PC-3 (cell line): ENCODE results near the gene GAP43. TPM values are rescaled to one million over a fixed set of nuclear protein-coding genes. Genes with fewer than 3 reads are reported as not detected.

Experiments
- ATAC-seq: fragments of 200-7000 bp; cut with Tn5 transposase; 2 replicates; pipeline ENCODE4 v1.9.1; 2020; ENCODE audit warnings: mild to moderate bottlenecking, moderate library complexity
- BruUV-seq: library from RNA; stranded (reverse); fragments of 400-500 nt; replicated peaks from 2 replicates; lab custom pipeline; 2021; lab: Mats Ljungman, UMichigan
- CTCF ChIA-PET: fragments of 300-600 bp; sonication (Branson Sonifier 250); formaldehyde crosslinking; loops from one replicate; lab custom pipeline; 2022; ENCODE audit warnings: antibody characterized with exemption; lab: Charles Lee
- POLR2A ChIA-PET: fragments of 300-600 bp; sonication (Branson Sonifier 250); formaldehyde crosslinking; loops from one replicate; lab custom pipeline; 2022; ENCODE audit warnings: antibody characterized with exemption; ENCODE audit not compliant: unreplicated experiment; lab: Charles Lee
- DNase-seq: peaks from one replicate; pipeline ENCODE4 v3.0.0-alpha.2; 2015
- H2AFZ ChIP-seq: fragments of 300-600 bp; sonication (generic); 2 replicates; pipeline ENCODE4 v1.6.0; 2016; ENCODE audit warnings: antibody characterized with exemption, low read length
- H3F3A ChIP-seq: fragments of 300-600 bp; sonication (generic); one replicate; pipeline ENCODE4 v1.6.0; 2017; ENCODE audit warnings: antibody characterized with exemption, low read length, control low read depth, mild to moderate bottlenecking; ENCODE audit not compliant: unreplicated experiment
- H3K27ac ChIP-seq: fragments of 300-600 bp; sonication (generic); 2 replicates; pipeline ENCODE4 v1.5.1; 2016; ENCODE audit warnings: mild to moderate bottlenecking, low read length
- H3K27me3 ChIP-seq: fragments of 300-600 bp; sonication (generic); 2 replicates; pipeline ENCODE4 v1.6.1; 2016; ENCODE audit warnings: low read length, mixed read lengths
- H3K36me3 ChIP-seq: fragments of 300-600 bp; sonication (generic); 2 replicates; pipeline ENCODE4 v1.6.1; 2016; ENCODE audit warnings: low read depth, mixed run types, low read length, mixed read lengths
- H3K4me1 ChIP-seq: fragments of 300-600 bp; sonication (generic); 2 replicates; pipeline ENCODE4 v1.5.1; 2016; ENCODE audit warnings: low read length; ENCODE audit not compliant: insufficient read depth
- H3K4me2 ChIP-seq: fragments of 300-600 bp; sonication (generic); 2 replicates; pipeline ENCODE4 v1.6.0; 2016; ENCODE audit warnings: low read length
- H3K4me3 ChIP-seq: fragments of 300-600 bp; sonication (generic); 2 replicates; pipeline ENCODE4 v1.5.1; 2016; ENCODE audit warnings: mild to moderate bottlenecking, low read length, mixed read lengths
- H3K79me2 ChIP-seq: fragments of 300-600 bp; sonication (generic); 2 replicates; pipeline ENCODE4 v1.6.1; 2017; ENCODE audit warnings: low read length, mixed read lengths
- H3K9ac ChIP-seq: fragments of 300-600 bp; sonication (generic); 2 replicates; pipeline ENCODE4 v1.6.0; 2016; ENCODE audit warnings: mild to moderate bottlenecking, low read length
- H3K9me2 ChIP-seq: fragments of 300-600 bp; sonication (generic); replicated peaks from 2 replicates; pipeline ENCODE4 v1.6.1; 2016; ENCODE audit warnings: mixed run types, low read length, mixed read lengths
- H3K9me3 ChIP-seq: fragments of 300-600 bp; sonication (generic); 2 replicates; pipeline ENCODE4 v1.6.1; 2016; ENCODE audit warnings: low read length, mixed read lengths
- H4K20me1 ChIP-seq: fragments of 300-600 bp; sonication (generic); 2 replicates; pipeline ENCODE4 v1.6.1; 2016; ENCODE audit warnings: low read length, mixed read lengths
- CTCF ChIP-seq: fragments of 300-600 bp; sonication (generic); conservative IDR thresholded peaks from 2 replicates; pipeline ENCODE4 v1.5.1; 2017; ENCODE audit warnings: antibody characterized with exemption, low read depth, mild to moderate bottlenecking, low read length
- EZH2 ChIP-seq: fragments of 300-600 bp; sonication (generic); IDR thresholded peaks from one replicate; pipeline ENCODE4 v1.6.1; 2017; ENCODE audit warnings: antibody characterized with exemption, mild to moderate bottlenecking, low read length; ENCODE audit not compliant: unreplicated experiment
- EZH2phosphoT487 ChIP-seq: fragments of 300-600 bp; sonication (generic); IDR thresholded peaks from 2 replicates; pipeline ENCODE4 v1.6.1; 2018; ENCODE audit warnings: mild to moderate bottlenecking, antibody characterized with exemption, low read length, borderline replicate concordance
- intact Hi-C: fragments of 100-400 bp; cut with micrococcal nuclease; formaldehyde crosslinking; loops from 2 replicates; pipeline ENCODE4 v1.9.0; 2023
- total RNA-seq: library from RNA; depleted of rRNA; stranded (reverse); fragments of >200 nt; gene quantifications from 2 replicates; pipeline ENCODE4 v1.2.3, GENCODE V29; 2014

The GAP43 gene
- total RNA-seq, 1 experiment from 2014 or later: not detected

DNA sequence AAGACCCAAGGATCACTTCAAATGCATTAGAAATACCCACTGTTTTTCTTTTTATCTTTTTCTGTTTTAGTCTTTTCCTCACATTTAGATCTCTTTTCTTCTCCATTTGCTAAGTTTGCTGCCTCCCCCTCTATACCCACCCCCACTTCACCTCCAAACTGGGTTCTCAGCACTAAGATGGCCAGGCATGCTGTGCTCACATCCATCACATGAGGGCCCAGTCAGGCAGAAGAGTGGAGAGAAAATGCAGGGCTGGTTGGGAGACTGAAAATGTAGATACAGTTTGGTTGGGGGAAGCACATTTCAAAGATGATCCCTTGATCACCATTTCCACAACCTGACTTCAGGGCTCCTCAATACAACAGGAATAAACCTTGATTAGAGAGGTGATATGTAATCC, 8.7 kb downstream of the GAP43 start:
- CTCF ChIA-PET: no interaction called here
- H4K20me1 ChIP-seq: no peaks in the 10 kb centered on the region

DNA sequence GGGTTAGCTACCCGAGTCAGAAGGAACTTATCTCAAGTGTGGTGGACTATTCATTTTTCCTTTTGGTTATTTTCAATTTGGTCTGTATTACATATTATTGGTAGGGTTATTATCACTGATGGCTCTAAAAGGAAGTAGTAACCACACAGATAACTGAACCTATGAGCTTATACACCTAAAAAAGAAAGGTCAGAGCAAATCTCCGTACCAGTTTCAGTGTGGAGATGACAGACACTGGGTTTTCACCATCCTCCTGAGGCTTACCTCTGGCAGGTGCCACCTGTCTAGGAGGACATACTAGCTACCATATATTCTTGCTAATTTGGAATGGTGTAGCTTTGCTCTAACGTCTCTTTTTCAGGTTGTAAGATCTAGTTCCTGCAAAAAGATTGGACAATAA, 10.2 kb downstream of the GAP43 start:
- no peak overlapping the region for H3K27ac ChIP-seq
- H3K79me2 ChIP-seq: no peaks in the 10 kb centered on the region
- no peaks in the 10 kb centered on the region for H3K9me2 ChIP-seq
- ATAC-seq (no peak), DNase-seq (no peak)
- H3K4me2 ChIP-seq: no peak overlapping the region
- CTCF ChIA-PET: no interaction called here
- H3K9me3 ChIP-seq: no peaks in the 10 kb centered on the region
- H3K4me1 ChIP-seq: no peaks in the 10 kb centered on the region
- POLR2A ChIA-PET: no interaction called here
- H3K4me3 ChIP-seq: no peak overlapping the region
- H4K20me1 ChIP-seq: no peaks in the 10 kb centered on the region
- intact Hi-C loops: no loop called here
- BruUV-seq: no TSS peak
- TF ChIP-seq CTCF (no peak), EZH2 (no peak), EZH2phosphoT487 (no peak)
- H3F3A ChIP-seq: no peaks in the 10 kb centered on the region
- no peak overlapping the region for H2AFZ ChIP-seq
- no peak overlapping the region for H3K9ac ChIP-seq
- H3K27me3 ChIP-seq: peaks cover 23% of the 10 kb centered on the region
- no peaks in the 10 kb centered on the region for H3K36me3 ChIP-seq

More for the DNA sequence above, 8.7 kb downstream of the GAP43 start:
- Histone ChIP-seq H3K9me2 (no peaks in the 10 kb centered on the region), H3K79me2 (no peaks in the 10 kb centered on the region), H3K4me2 (no peak overlapping the region), H3K4me3 (no peak overlapping the region), H3K9me3 (no peaks in the 10 kb centered on the region), H3K9ac (no peak overlapping the region), H2AFZ (no peak overlapping the region), H3F3A (no peaks in the 10 kb centered on the region), H3K27ac (no peak overlapping the region), H3K4me1 (no peaks in the 10 kb centered on the region), H3K27me3 (peaks cover 26% of the 10 kb centered on the region), H3K36me3 (no peaks in the 10 kb centered on the region)
- no TSS peak for BruUV-seq
- ATAC-seq (no peak), DNase-seq (no peak)
- TF ChIP-seq EZH2phosphoT487: no peak
- TF ChIP-seq CTCF: no peak
- no peak for TF ChIP-seq EZH2
- POLR2A ChIA-PET: no interaction called here
- intact Hi-C loops: no loop called here

GRCh38 chr3:115634052-115634451, 10.7 kb downstream of the GAP43 start:
- H4K20me1 ChIP-seq: no peaks in the 10 kb centered on the region
- no TSS peak for BruUV-seq
- H3K27me3 ChIP-seq: peaks cover 17% of the 10 kb centered on the region
- no peak overlapping the region for H3K27ac ChIP-seq
- H3K36me3 ChIP-seq: no peaks in the 10 kb centered on the region
- no peak overlapping the region for H3K4me2 ChIP-seq
- H2AFZ ChIP-seq: no peak overlapping the region
- H3K9me2 ChIP-seq: no peaks in the 10 kb centered on the region
- H3K9ac ChIP-seq: no peak overlapping the region
- no peaks in the 10 kb centered on the region for H3K4me1 ChIP-seq
- no peaks in the 10 kb centered on the region for H3K9me3 ChIP-seq
- no peak overlapping the region for H3K4me3 ChIP-seq
- ATAC-seq (no peak), DNase-seq (no peak)
- TF ChIP-seq EZH2 (no peak), CTCF (no peak), EZH2phosphoT487 (no peak)
- no peaks in the 10 kb centered on the region for H3F3A ChIP-seq
- no peaks in the 10 kb centered on the region for H3K79me2 ChIP-seq
- intact Hi-C loops: no loop called here
- POLR2A ChIA-PET: no interaction called here
- CTCF ChIA-PET: no interaction called here
